ENCODE data around the gene CLNK. TPM values are rescaled to one million over a fixed set of nuclear protein-coding genes. Genes with fewer than 3 reads are reported as not detected.
"Not testable (repeated sequence)": the region's sequence is repeated elsewhere in the genome, so short reads cannot be mapped to it uniquely, and the experiment has no call there.

The CLNK gene
- total and polyA plus RNA-seq, 2 experiments from 2014 or later: not detected

DNA sequence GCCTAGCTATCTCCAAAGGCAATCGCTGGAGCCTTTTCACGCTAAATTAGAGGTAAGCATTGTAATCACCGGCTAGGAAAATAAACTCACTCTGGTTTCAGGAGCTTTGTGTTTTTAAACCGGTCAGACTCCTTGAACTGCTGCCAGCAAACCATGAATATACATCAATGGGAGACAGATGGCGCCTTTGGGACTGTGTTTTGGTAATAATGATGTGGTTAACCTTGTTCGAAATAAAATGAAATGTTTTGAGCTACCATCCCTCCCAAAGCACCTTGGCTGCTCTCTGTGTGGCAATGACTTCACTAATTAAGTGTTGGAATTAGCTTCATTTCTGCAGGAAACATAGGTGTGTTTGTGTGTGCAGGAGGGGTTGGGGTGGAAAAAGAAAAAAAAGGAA, 65.3 kb downstream of the CLNK start:
- H2AFZ ChIP-seq: no peak overlapping the region
- no peak overlapping the region for H3K4me3 ChIP-seq
- no peaks in the 10 kb centered on the region for H4K20me1 ChIP-seq (ENCODE audit: insufficient read depth)
- no peak overlapping the region for H3K4me2 ChIP-seq (ENCODE audit: unreplicated experiment)
- H3F3A ChIP-seq (ENCODE audit: insufficient read depth): no peaks in the 10 kb centered on the region
- DNase-seq: no peak
- H3K9me2 ChIP-seq (ENCODE audit: insufficient read depth): no peaks in the 10 kb centered on the region
- no peak overlapping the region for H3K9ac ChIP-seq
- in situ Hi-C loops (cut with MboI): no loop called here
- no peaks in the 10 kb centered on the region; the same call in 1 of the 2 replicates for H3K4me1 ChIP-seq (ENCODE audit: insufficient read depth)
- no peaks in the 10 kb centered on the region; the same call in 1 of the 2 replicates for H3K27me3 ChIP-seq (replicated peaks; ENCODE audit: insufficient read depth)
- no peaks in the 10 kb centered on the region for H3K79me2 ChIP-seq (ENCODE audit: insufficient read depth)
- H3K36me3 ChIP-seq (ENCODE audit: low read depth): no peaks in the 10 kb centered on the region
- H3K27ac ChIP-seq: no peak overlapping the region
- no peaks in the 10 kb centered on the region for H3K9me3 ChIP-seq (ENCODE audit: low read depth)
- no peak for TF ChIP-seq EZH2 (IDR thresholded peaks at IDR 0.05; ENCODE audit: insufficient read depth, poor library complexity, severe bottlenecking)
- TF ChIP-seq EZH2phosphoT487 (IDR thresholded peaks at IDR 0.05; ENCODE audit: insufficient read depth, low read depth): no peak
- 45 to 46% methylated on average over 6 of the region's 6 CpGs for WGBS, 2 experiments (ENCODE audit: low coverage in 1 of 2, low lambda C conversion rate in 2 of 2, missing lambda C conversion rate in 2 of 2)

DNA sequence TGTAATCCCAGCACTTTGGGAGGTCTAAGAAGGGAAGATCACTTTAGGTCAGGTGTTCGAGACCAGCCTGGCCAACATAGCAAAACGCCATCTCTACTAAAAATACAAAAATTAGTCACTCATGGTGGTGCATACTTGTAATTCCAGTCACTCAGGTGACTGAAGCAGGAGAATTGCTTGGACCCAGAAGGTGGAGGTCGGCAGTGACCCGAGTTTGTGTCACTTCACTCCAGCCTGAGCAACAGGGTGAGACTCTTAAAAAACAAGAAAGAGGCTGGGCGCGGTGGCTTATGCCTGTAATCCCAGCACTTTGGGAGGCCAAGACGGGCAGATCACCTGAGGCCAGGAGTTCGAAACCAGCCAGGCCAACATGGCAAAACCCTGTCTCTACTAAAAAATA, 69.6 kb downstream of the CLNK start:
- H3K79me2 ChIP-seq (ENCODE audit: insufficient read depth); H4K20me1 ChIP-seq (ENCODE audit: insufficient read depth); H3K27ac ChIP-seq; H3K9ac ChIP-seq; H3K27me3 ChIP-seq (replicated peaks; ENCODE audit: insufficient read depth); H2AFZ ChIP-seq; DNase-seq; H3F3A ChIP-seq (ENCODE audit: insufficient read depth); H3K4me3 ChIP-seq; in situ Hi-C loops (cut with MboI); H3K4me2 ChIP-seq (ENCODE audit: unreplicated experiment); H3K9me3 ChIP-seq (ENCODE audit: low read depth); H3K36me3 ChIP-seq (ENCODE audit: low read depth); H3K9me2 ChIP-seq (ENCODE audit: insufficient read depth): not testable (repeated sequence)
- 83 to 84% methylated on average over 8 of the region's 8 CpGs for WGBS, 2 experiments (ENCODE audit: low coverage in 1 of 2, low lambda C conversion rate in 2 of 2, missing lambda C conversion rate in 2 of 2)
- H3K4me1 ChIP-seq (ENCODE audit: insufficient read depth): peaks cover 11% of the 10 kb centered on the region

DNA sequence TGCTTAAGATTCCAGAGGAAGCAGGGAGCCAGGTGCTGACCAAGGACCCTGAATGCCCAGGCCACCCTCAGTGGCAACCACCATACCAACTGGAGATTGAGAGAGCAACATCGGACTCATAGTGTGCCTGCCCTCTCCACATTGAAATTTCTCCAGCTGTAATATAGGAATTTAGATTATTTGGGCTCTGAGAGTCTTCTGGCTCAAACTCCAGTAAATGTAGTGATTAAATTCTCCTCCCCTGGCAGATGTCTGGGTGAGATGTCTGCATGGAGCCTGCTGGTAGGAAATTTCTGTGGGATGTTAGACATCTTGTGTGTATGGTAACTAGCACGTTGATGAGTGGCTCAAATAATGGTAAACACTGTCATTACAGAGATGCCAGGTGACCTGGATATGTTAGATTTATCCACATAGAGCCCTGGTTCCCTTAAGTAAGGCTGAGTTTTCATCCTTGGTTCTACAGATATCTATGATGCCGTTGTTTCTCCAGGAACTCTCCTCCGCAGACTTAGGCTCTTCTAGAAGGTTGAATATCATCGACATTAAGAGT, 70.6 kb downstream of the CLNK start:
- WGBS, 2 experiments (ENCODE audit: low coverage in 1 of 2, low lambda C conversion rate in 2 of 2, missing lambda C conversion rate in 2 of 2): 55 to 60% methylated on average over 5 of the region's 5 CpGs

DNA sequence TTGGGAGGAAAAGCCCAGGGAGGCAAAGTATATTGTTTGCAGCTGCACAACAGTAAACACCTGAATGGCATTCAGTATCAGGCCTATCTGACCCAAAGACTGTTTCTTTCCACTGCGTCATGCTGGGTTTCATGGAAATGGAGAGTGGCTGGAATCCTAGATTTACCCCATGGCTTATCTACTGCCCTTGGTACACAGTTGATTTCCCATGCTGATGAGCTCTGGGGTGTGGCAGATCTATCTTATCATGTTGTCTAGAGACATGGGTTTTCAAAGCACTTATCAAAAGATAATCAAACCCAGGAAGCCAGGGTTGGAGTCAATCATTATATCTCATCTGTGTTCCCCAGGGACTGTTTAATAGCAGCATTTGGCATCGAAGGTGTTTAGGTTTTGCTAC, 72.1 kb downstream of the CLNK start:
- Histone ChIP-seq H3K27me3 (replicated peaks; ENCODE audit: insufficient read depth) (no peaks in the 10 kb centered on the region), H3K4me1 (ENCODE audit: insufficient read depth) (peaks cover 15% of the 10 kb centered on the region), H3K27ac (no peak overlapping the region), H3K9ac (no peak overlapping the region), H3K9me3 (ENCODE audit: low read depth) (no peaks in the 10 kb centered on the region), H3K4me2 (ENCODE audit: unreplicated experiment) (no peak overlapping the region), H2AFZ (no peak overlapping the region), H3K79me2 (ENCODE audit: insufficient read depth) (no peaks in the 10 kb centered on the region), H3F3A (ENCODE audit: insufficient read depth) (no peaks in the 10 kb centered on the region), H3K36me3 (ENCODE audit: low read depth) (no peaks in the 10 kb centered on the region), H4K20me1 (ENCODE audit: insufficient read depth) (no peaks in the 10 kb centered on the region), H3K9me2 (ENCODE audit: insufficient read depth) (no peaks in the 10 kb centered on the region), H3K4me3 (no peak overlapping the region)
- in situ Hi-C loops (cut with MboI): no loop called here
- TF ChIP-seq EZH2 (IDR thresholded peaks at IDR 0.05; ENCODE audit: insufficient read depth, poor library complexity, severe bottlenecking): no peak
- no peak for TF ChIP-seq EZH2phosphoT487 (IDR thresholded peaks at IDR 0.05; ENCODE audit: insufficient read depth, low read depth)
- 66 to 71% methylated on average over 2 of the region's 2 CpGs for WGBS, 2 experiments (ENCODE audit: low coverage in 1 of 2, low lambda C conversion rate in 2 of 2, missing lambda C conversion rate in 2 of 2)
- DNase-seq: no peak

More for the DNA sequence above, 70.6 kb downstream of the CLNK start:
- no peak overlapping the region for H3K27ac ChIP-seq
- H3K4me3 ChIP-seq: no peak overlapping the region
- TF ChIP-seq EZH2 (IDR thresholded peaks at IDR 0.05; ENCODE audit: insufficient read depth, poor library complexity, severe bottlenecking): no peak
- TF ChIP-seq EZH2phosphoT487 (IDR thresholded peaks at IDR 0.05; ENCODE audit: insufficient read depth, low read depth): no peak
- no peaks in the 10 kb centered on the region for H3K9me3 ChIP-seq (ENCODE audit: low read depth)
- no peak overlapping the region for H2AFZ ChIP-seq
- H3K4me1 ChIP-seq (ENCODE audit: insufficient read depth): peaks cover 11% of the 10 kb centered on the region
- H3K9me2 ChIP-seq (ENCODE audit: insufficient read depth): no peaks in the 10 kb centered on the region
- H3K27me3 ChIP-seq (replicated peaks; ENCODE audit: insufficient read depth): no peaks in the 10 kb centered on the region
- no peak overlapping the region for H3K4me2 ChIP-seq (ENCODE audit: unreplicated experiment)
- no peaks in the 10 kb centered on the region for H3K36me3 ChIP-seq (ENCODE audit: low read depth)
- H3K79me2 ChIP-seq (ENCODE audit: insufficient read depth): no peaks in the 10 kb centered on the region
- in situ Hi-C loops (cut with MboI): no loop called here
- H3K9ac ChIP-seq: no peak overlapping the region
- DNase-seq: no peak
- no peaks in the 10 kb centered on the region for H4K20me1 ChIP-seq (ENCODE audit: insufficient read depth)
- no peaks in the 10 kb centered on the region for H3F3A ChIP-seq (ENCODE audit: insufficient read depth)

DNA sequence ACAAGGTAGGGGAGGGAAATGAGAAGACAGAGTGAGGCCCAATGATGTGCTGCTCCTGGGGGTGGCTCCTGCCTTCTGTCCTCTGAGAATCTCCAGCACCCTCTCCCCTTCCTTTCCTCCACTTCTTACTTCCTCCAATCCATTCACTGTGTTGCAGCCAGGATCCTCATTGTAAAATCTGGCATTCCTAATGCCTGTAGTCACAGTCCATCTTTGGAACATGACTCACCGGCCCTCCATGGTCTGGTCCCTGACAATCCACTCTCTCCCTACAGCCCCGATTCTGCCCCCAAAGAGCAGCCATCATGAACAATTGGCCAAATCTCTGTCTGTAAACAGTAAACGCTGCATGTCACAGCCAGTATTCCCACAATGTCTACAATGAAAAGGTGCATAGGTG, 72.9 kb downstream of the CLNK start:
- Histone ChIP-seq H4K20me1 (ENCODE audit: insufficient read depth) (no peaks in the 10 kb centered on the region), H3K27me3 (replicated peaks; ENCODE audit: insufficient read depth) (no peaks in the 10 kb centered on the region), H3K27ac (no peak overlapping the region), H3K9ac (no peak overlapping the region), H3K4me3 (no peak overlapping the region), H3K4me2 (ENCODE audit: unreplicated experiment) (no peak overlapping the region), H3K4me1 (ENCODE audit: insufficient read depth) (peaks cover 16% of the 10 kb centered on the region), H3F3A (ENCODE audit: insufficient read depth) (0 out of 2 replicates have a peak, but pooled peaks cover 5% of the 10 kb centered on the region), H3K9me3 (ENCODE audit: low read depth) (no peaks in the 10 kb centered on the region), H3K36me3 (ENCODE audit: low read depth) (no peaks in the 10 kb centered on the region), H3K9me2 (ENCODE audit: insufficient read depth) (no peaks in the 10 kb centered on the region), H3K79me2 (ENCODE audit: insufficient read depth) (no peaks in the 10 kb centered on the region), H2AFZ (peak overlapping the region; percentile 71)
- in situ Hi-C loops (cut with MboI): no loop called here
- 0 to 7% methylated on average over 3 of the region's 3 CpGs for WGBS, 2 experiments (ENCODE audit: low coverage in 1 of 2, low lambda C conversion rate in 2 of 2, missing lambda C conversion rate in 2 of 2)
- TF ChIP-seq EZH2 (IDR thresholded peaks at IDR 0.05; ENCODE audit: insufficient read depth, poor library complexity, severe bottlenecking) (no peak), EZH2phosphoT487 (IDR thresholded peaks at IDR 0.05; ENCODE audit: insufficient read depth, low read depth) (no peak)
- DNase-seq: peak; percentile 88

Data from GM23248 (cell line).